NCI-H510A (cell line): ENCODE data around the gene LHFPL6.

Experiments used
- DNase-seq: peaks from one replicate; lab custom pipeline; 2025; lab: John Stamatoyannopoulos, UW

LHFPL6 gene

DNA sequence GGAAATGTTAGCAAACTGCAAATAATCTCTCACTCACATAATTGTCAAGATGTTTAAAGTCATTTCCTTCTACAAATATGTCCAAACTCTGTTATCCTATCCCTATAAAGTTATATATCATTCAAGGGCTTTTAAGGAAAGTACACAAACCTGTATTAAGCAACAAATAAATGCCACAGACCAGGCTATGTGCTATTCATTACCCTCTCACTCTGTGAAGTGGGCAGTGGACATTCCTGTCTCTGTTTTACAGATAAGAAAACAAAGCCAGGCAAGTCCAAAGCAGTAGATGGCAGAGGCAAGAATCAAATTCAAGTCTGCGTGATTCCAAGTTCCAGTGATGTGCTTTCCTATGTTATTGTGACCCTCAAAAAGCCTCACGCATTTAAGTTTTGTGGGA, 140.6 kb downstream of the LHFPL6 start:
- no peak for DNase-seq

DNA sequence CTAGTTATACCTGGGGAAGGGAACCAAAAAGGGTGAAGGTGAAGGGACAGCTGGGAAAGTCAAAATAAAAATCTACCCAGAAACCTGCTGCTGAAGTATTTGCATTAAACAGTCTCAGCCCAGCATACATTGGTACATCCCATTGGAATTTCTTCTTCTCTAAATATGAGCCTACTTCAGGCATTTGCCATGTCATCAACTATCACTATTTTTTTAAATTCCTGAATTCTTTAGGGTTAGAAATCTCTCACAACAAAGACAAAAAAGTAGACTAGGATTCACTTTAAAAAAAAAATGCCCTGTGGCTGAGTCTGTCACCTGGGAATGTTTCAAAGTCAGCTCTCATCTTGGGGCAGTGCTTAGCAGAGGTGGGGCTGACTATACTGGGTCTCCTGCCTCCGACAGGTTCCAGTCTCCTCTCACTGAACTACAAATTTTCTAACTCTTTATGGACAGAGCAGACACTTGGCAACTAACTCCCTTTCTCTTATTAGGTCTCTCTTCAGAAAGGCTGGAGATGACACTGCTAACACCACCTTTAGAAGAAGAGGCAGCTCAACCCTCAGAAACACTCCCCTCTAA, 141.2 kb downstream of the LHFPL6 start:
- no peak for DNase-seq

DNA sequence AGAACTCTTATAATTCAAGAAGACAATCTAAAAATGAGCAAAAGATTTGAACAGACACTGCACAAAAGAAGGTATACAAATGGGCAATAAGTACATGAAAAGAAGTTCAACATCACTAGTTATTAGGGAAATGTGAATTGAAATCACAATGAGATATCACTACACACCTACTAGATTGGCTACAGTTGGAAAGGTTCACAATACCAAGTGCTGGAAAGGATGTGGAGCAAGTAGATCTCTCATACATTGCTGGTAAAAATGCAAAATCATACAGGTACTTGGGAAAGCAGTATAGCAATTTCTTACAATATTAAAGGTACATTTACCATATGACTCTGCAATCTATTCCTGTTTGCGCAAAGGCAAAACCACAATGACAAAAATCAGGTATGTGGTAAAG, 145.7 kb downstream of the LHFPL6 start:
- DNase-seq = no peak

DNA sequence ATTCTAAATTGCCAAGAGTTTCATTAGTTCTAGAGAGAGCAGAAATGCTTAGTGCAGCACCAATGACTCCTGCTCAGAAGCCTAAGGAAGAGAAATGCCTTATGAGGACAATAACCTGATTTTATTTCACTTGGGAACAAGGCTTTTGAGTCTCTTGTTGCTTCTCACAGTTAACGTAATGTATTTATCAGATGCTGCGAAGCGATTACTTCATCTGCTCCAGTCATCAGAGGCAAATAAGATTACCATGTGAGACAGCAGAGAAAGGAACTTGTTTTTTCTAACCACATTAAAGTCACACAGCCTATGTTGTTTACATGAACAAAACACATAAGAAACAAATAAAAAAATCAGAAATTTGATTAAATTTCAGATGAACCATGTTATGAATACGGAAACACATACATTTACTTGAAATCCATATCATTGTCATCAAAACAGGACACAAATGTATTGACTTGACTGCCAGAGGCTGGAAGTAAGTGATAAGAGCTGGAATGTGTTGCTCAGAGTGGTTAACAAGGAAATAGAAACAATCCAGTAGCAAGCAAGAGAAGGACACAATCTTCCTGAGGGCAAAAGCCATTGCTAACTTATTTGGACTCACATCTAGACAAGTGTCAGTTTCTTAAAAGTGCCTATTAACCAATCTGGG, 147.3 kb downstream of the LHFPL6 start:
- no peak for DNase-seq

DNA sequence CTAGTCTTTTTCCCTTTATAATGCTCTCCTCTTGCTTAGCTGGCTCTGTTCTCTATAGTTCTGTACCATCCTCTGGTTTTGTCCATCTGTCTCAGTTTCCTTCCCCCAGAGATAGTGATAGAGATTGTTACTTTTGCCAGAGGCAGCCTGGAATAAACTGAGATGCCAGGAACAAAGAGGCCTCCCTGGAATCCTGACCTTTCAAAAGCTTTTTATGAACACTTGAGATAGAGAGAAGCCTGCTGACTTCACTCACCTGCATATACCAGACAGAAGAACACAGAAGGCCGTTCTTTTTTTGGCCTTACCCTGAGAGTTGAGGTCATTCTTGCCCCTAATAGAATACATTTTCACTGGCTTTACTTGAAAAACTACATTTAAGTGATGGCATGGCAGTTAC, 150.2 kb downstream of the LHFPL6 start:
- DNase-seq = no peak

DNA sequence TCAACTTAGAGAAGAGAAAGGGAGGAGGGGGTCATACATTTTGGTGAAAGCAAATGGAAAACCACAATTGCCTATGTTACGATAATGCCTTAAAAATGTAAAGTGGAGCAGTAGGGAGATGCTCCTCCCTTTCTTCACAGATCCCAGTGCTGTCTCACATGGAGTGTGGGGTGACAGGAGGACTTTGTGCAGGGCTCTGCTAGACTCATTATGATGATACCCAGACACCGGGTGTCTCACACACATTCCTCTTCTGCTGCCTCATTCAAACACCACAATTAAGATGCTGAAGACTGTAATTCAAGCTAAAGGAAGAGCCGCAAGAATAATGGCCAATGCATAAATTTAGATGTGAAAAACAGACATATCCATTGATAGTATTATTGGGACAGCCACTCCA, 150.6 kb downstream of the LHFPL6 start:
- DNase-seq = no peak

DNA sequence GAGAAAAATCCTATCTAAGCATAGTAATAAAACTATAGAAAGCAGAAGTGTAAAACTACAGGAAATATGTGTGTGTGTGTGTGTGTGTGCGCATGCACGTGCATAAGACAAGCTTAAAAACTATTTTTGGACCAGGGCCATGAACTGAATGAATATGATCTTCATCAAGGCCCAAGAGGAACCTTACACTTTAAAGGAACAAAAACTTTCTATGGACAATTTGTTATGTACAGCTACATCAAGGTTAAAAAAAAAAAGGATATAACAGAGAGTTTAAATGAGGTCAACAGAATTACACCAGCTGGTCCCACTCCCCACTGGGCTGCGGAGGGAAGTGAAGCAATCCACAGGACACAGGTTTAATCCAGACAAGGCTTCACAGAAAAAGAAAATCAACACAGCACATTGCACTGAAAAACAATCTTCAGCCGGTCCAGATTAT, 151.1 kb downstream of the LHFPL6 start:
- DNase-seq = no peak

DNA sequence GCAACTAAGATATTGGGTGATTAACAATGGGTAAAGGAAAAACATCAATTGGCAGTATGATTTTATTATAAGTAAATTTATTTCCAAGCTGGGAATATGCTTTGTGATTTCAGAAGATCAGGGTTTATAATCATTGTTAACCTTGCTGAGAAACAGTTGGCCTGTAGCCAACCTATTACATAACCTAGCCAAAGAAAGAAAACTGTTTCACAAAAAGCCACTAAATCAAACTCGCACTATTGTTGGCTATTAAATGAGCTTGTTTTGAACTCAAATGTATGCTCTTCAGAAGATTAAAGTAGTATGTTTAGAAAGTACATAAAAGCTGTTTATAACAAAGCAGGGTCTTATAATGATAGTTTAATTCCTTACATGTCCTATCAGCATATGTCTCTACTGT, 151.7 kb downstream of the LHFPL6 start:
- no peak for DNase-seq

DNA sequence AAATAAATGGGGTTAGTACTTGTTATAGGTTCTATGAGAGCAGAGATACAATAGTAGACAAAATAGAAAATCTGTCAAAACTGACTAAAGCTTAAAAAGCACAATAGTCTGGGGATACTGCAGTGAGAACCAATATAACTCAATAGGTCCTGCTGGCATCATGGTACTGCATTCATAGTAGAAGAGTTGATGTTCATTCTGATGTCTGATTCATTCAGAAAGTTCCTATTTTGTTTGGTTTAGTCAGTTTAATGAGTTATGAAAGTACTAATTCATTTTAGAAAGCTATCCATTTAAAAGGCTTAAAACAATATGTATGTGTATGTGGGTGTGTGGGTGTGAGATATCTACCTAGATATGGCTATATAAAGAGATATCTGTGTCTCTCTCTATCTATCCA, 152.8 kb downstream of the LHFPL6 start:
- no peak for DNase-seq

DNA sequence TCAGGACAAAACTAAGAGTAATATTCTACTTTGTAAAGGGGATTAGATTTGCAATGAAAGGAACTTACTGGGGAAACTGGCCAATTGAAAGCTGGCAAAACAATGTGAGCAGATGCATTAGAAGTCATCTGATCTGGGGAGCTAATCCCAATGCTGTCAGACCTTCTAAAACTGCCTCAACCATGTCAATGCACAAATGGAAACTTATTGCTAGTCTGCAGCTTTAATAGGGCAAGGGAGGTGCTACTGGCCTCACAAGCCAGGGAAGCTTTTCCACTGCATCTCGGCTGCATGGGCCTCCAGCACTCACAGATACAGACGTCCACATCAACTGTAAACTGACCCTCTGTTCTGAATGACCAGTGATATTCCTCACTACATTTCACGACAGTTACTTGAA, 154.2 kb downstream of the LHFPL6 start:
- DNase-seq = no peak

DNA sequence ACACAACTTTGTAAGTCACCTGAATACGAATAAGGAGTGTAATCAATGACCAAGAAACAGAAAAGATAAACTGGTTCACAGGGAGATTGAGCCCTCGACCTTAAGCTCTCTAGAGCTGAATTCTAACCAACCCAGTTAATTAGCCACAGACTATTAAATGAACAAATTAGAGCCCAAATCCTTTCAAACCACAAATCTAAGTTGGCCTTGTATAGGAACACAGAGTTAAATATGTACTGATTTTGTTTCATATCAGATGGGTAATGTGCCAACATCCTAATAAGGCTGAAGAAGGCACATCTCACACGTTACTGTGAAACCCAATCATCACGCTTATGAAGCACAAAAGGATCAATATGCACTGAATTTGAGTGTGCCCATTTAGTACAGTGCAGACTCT, 156.1 kb downstream of the LHFPL6 start:
- DNase-seq = no peak

DNA sequence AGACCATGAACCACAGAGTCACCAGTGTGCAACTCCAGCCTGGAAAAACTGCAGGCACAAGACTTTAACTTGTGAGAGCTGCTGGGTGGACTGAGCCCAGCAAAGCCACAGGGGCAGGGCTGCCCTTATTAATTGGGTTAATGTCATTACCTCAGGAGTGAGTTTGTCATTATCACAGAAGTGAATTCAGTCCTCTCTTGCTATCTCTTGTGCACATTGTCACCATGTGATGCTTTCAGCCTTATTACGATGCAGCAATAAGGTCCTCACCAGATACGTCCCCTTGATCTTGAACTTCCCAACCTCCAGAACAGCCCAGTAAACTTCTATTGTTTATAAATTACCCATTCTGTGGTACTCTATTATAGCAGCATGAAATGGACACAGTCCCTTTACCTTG, 158.1 kb downstream of the LHFPL6 start:
- no peak for DNase-seq

DNA sequence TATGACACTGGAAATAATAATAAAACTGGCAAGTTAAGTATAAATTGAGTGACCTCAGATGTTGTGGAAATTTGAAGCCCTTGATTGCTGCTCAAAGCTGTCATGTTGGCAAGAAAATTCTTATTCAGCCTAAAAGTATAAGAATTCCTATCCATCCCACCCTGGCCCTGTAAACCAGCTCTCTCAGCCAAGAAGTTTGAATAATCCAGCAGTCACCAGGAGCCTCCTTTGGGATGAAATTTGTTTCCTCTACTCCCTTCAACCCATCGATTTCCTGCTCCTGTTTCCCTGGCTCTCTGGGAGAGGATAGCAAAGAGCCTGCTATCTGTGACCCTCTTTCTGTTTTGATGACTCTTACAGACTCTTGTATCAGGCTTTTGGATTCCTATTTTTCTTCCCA, 169.3 kb downstream of the LHFPL6 start:
- DNase-seq = no peak

DNA sequence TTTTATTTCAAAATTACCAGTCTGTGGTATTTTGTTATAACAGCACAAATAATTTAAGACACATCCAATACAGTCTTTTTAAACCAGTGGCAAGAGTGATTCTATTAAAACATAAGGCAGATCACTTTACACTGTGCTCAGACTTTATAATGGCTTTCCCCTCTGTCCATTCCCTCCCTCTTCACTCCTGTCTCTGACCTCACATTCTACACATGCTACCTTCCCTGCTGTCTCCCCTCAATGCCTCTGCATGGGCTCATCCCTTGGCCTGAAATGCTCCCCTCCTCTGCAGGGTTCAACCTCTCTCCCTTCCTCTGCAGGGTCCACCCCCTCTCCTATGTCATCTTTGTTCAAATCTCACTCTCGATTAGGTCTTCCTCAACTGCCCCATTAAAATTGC, 170.8 kb downstream of the LHFPL6 start:
- DNase-seq = no peak

DNA sequence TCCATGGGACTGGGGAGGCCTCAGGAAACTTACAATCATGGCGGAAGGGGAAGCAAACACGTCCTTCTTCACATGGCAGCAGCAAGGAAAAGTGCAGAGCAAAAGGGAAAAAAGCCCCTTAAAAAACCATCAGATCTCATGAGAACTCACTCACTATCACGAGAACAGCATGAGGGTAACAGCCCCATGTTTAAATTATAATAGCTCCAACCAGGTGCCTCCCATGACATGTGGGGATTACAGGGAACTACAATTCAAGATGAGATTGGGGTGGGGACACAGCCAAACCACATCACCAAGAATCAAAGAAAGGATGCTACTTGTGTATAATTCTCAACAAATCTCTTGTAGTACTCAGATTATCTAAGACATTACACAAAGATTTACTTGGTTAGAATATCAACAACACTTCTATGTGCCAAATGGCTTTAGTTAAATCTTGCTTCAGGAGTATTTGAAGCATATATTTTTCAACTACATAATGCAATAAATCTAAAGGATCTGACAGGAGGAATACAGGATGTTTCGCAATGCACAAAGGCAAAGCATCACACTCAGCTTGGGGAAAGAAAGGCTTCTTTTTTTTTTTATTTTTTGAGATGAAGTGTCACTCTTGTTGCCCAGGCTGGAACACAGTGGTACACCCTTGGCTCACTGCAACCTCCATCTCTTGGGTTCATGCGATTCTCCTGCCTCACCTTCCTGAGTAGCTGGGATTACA, 180.0 kb downstream of the LHFPL6 start:
- no peak for DNase-seq

DNA sequence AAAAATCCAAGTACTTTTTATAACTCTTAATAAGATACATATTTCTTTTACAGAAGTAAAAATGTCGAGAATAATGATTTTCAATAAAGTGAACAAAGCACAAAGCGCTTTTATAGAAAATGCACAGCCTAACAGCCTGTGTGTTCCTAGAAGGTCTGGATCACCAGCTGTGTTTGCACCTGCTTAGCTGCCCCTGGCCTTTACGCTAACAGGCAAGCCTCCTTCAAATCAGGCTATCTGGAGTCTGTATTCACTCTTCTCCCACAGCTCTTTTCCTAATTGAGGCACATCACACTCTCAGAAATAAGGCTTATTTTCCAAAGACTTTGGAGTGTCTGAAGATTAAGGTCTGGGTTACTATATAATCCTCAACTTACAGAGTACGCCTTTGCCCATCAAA, 183.1 kb downstream of the LHFPL6 start:
- DNase-seq = no peak

DNA sequence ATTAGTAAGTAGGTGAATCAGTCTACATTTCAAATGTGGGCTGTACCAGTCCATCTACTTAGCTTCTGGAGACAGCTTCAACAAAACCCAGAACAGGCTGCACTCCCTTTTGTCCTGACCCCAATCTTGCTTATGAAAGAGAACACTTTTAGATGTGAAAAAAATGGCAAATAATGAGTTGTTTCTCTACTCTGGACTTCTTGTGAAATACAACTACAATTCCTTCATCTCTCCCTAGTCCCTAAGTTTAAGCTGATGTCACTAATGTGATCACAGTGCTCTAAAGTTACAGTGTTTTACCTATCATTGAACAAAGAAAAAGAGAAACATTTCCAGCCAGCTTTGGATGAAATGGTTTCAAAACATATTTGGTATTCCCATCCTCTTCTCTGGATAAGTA, 183.9 kb downstream of the LHFPL6 start:
- DNase-seq = no peak

DNA sequence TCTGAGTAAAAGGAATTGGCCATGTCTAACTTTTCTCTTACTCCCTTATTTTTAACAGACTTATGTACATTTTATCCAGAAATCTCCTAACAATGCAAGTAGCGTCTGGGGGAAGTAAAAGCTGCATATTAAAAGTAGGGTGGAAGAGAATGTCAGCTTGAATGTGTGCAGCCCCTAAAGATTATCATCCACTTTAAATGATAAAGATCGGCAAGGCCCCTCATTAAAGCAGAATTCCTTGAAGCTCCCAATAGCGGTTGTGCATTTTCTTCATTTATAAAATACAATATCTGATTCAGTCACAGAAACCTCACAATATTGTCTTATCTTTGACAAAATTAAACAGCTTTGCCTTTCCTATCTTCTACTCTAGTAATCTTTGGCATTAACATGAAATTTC, 184.6 kb downstream of the LHFPL6 start:
- no peak for DNase-seq

DNA sequence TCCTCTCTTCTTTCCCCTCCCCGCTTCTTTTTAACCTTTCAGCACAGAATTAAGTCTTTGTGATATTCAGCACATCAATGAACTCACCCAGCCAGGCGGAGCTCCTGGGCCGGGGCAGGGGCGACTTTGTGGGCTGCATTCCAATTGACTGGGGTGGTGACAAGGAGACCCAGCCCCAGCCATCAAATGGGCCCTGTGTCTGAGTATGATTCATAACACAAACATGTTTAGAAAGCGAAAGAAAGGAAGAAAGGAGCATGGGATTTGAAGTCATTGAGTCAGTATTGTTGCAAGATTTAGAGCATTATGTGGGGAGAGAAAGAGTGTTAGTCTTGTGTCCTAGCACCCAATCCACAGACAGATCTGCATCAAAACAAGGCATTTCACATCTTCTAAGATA, 185.3 kb downstream of the LHFPL6 start:
- DNase-seq = no peak

DNA sequence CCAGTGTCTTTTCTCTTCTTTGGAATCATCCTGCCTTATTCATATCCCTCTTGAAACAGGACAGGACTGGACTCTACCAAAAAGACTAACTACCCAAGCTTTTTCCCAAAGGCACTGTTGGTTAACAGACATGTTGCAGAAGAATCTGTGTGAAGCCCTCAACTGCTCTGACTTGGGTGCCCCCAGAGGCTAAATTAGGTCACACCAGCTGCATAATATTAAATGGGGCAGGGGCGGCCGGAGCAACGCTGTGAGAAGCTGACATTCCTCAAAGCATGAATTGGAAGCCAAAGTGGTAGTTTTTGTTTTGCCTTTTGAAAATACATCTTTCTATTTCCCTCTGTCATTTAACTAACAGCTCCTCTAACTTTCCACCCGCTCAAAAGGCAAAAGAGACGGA, 185.9 kb downstream of the LHFPL6 start:
- DNase-seq = no peak

DNA sequence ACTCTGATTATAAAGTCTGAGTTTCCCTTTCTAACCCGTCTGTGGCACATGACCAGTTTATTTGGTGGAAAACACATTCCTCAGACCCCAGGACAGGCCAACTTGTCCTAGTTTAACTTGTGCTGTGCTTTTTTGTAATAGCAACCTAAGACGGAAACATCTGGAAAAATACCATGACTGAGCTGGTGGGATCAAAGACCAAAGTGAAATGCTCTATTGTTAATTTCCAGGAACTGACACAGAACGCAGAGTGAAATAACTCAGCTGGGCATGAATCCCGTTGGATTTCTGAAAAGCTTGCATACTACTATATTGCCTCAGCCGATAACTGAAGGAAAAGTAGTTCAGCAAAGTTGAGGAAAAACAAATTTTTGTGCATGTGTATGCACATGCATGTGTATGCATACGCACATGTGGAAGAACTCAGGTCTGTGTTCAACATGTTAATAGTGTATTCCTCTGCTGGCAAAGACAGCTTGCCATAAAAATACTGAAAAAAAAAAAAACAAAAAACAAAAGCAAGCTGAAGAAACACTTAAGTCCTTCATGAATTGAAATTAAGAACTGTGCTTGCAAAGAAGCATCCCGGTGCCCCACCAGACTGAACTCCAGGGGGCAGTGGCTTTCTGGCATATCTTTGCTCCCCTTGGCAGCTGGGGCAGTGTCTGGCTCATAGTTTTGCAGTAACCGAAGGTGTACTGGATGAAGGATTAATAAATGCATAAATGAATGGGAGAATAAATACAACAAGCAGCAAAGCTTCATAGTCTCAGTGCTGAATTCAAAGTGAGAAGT, 187.8 kb downstream of the LHFPL6 start:
- no peak for DNase-seq

DNA sequence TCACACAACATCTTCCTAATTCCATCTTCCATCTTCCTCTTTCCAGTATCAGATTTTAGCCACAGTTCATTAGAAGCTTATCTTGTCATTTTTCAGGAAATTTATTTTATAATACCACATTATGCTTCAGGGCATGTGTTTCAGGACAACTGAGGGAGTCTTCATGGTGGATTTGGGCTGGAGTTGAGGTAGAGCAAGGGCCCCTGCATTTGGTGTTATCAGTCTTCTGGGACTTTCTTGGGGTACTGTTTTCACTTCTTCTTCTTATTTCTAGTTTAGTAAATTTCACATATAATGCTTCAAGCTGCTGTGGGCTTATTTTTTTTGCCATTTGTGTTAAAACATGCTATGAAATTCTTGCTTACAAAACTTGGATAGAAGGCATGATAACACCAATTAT, 188.7 kb downstream of the LHFPL6 start:
- DNase-seq = no peak

DNA sequence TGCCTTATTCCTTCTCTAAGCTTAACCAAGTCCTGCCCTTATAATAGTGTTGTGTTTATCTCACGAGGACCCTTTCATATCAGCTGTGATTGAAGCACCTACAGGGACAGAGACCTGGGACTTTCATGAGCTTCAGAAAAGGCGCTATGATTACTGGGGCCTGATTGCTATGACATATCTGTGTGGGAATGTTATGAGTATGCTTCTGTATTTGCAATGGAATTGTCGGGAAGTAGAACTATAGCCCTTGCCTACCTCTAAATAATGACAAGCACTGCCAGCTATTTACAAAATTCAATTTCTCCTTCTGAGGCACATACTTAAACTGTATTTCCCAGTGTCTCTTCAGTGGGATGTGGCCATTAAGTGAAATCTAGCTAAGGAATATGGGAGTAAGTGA, 191.5 kb downstream of the LHFPL6 start:
- no peak for DNase-seq
